IPS-18c (cell line): ENCODE results near the gene MICU1.
A peak's percentile ranks its signal among the peaks of the same experiment; 100 is the strongest.

Experiments used
- H3K4me3 ChIP-seq: 2 replicates; pipeline ENCODE4 v1.7.0; 2013; ENCODE audit warnings: low read depth, mild to moderate bottlenecking, low read length, moderate library complexity; ENCODE audit not compliant: insufficient read depth
- H3K9me3 ChIP-seq: one replicate; pipeline ENCODE4 v1.6.1; 2013; ENCODE audit warnings: mild to moderate bottlenecking, low read length, moderate library complexity; ENCODE audit not compliant: control insufficient read depth, insufficient read depth

MICU1 gene

DNA sequence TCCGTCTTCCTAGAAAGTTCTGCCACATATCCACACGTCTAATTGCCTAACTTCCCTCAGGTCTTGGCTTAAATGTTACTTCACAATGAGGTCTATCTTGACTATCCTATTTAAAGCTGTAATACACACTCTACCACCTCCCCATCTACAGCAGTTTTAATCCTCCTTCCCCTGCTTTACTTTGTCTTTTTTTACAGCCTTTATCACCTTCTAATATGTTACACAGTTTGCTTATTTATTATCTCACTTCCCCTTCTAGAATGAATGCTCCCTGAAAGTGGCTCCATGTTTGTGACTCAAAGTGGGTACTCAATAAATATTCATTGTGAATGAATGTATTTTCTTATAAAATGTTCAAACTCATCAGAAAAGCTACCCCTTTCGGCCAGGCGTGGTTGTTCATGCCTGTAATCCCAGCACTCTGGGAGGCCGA is 13.6 kb upstream of the MICU1 start:
- Histone ChIP-seq H3K4me3 (no peak overlapping the region), H3K9me3 (no peaks in the 10 kb centered on the region)

DNA sequence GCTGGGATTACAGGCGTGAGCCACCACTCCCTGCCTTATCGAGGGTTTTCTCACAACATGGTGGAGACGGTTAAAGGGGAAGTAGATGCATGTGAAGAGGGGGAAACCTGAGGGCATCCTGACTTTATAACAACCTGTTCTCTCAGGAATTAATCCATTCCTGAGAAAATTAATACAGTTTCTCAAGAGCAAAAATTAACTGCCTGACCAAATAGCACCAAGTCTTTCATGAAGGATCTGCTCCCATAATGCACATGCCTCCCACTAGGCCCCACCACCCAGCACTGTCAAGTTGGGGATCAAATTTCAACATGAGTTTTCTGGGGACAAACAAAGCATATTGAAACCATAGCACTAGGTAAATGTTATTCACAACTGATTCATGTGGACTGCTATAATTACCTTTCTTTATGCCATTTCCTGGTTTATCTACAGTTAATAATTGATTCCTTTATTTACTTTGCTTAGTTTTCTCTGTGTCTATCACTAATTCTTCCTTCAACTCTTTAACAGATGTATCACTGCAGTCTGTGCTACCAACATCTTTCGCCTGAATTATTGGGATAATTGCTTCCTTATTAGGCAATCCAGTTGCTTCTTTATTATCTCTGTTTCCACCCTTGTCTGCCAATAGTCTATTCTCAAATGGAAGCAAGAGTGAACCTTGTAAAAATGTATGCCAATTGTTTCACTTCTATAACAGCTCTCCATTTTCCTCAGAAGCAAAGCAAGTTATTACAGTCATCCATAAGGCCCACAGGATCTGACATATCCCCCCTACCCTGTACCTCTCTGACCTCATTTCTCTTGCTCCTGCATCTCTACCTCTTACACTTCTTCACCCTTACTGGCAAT is 12.9 kb upstream of the MICU1 start:
- Histone ChIP-seq H3K9me3 (no peaks in the 10 kb centered on the region), H3K4me3 (no peak overlapping the region)

DNA sequence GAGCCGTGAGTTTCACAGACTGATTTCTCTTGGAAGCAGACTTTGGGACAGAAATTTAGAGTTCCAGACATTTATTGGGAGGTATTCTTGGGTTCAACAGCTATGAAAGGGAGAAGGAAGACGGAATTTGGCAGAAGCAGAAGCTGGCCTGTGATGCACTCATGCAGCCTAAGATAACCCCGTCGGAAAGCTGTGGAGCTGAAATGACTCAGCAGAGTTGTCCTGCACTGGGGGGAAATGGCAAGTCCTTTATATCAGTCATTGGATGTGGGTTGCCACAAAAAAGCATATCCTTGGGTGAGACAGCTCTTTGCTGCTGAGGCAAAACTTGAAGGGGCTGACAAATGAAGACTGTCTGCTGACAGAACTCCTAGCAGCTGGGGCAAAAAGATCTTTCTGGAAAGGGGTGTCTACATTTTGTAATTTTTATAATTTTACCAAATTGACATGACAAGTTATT is 11.5 kb upstream of the MICU1 start:
- Histone ChIP-seq H3K9me3 (no peaks in the 10 kb centered on the region), H3K4me3 (no peak overlapping the region)

DNA sequence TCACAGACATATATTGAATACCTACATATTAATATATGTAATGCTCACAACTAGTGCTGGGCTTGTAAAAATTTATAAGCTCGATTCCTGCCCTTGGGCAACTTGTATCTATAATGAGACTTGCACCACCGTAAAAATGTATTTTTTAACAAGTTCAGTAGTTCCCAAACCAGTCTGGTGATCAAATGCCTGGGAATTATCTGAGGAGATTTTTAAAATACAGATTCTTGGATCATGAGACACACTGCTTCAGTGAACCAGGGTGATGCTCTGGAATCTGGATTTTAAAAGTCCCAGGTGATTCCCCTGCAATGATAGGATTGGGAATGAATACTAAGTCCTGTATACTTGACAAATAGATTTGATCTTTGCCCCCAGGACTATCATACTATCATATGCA is 4.3 kb upstream of the MICU1 start:
- no peak overlapping the region for H3K4me3 ChIP-seq
- H3K9me3 ChIP-seq = peaks cover 2% of the 10 kb centered on the region

DNA sequence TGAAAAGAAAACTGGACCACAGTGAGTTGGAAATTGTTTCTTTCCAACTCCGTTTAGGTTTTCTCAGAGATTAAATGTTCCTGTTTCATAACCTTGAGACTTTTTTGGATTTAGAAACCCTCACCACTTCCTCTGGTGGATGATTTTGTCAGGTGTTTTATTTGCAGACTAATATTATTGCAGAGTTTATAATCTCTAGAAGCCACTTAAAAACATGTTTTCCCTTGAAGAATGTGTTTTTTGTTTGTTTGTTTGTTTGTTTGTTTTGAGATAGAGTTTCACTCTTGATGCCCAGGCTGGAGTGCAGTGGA is 520 bp upstream of the MICU1 start:
- Histone ChIP-seq H3K9me3 (no peaks in the 10 kb centered on the region), H3K4me3 (no peak overlapping the region)

DNA sequence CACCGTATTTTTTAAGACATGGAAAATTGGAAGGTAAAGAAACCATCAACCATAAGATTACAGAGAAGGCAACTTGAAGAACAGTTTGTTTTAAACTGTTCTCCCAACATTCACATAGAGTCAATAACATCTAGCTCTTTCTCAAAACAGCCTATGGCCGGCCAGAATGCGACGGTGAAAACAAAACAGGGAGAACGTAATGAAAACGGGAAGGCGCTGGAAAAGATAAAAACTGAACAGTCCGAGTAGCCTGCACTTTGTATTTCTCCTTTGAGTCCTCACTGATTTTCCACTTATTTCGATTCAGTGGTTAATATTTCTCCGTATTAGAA is 637 bp downstream of the MICU1 start:
- H3K9me3 ChIP-seq = no peaks in the 10 kb centered on the region

DNA sequence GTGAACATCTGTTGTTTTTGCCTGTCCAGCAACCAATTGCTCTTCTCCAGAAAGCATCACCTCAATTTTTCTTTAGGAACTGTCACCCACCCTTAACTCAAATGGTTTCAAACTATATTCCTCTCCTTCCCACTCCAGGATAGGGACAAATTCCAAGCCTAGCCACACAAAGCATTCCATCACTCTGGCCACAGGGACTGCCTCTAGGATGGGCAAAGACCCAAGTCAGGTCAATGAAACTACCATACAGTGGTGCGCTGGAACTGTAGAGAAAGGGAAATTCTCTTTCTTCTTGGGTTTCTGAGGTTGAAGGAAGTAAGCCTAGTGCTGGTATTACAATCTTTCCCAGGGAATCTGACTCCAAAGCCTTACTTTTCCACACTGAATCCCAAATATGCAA is 3.6 kb downstream of the MICU1 start:
- no peak overlapping the region for H3K4me3 ChIP-seq
- H3K9me3 ChIP-seq = no peaks in the 10 kb centered on the region

More for the DNA sequence above, 637 bp downstream of the MICU1 start:
- peak overlapping the region; percentile 83 for H3K4me3 ChIP-seq

DNA sequence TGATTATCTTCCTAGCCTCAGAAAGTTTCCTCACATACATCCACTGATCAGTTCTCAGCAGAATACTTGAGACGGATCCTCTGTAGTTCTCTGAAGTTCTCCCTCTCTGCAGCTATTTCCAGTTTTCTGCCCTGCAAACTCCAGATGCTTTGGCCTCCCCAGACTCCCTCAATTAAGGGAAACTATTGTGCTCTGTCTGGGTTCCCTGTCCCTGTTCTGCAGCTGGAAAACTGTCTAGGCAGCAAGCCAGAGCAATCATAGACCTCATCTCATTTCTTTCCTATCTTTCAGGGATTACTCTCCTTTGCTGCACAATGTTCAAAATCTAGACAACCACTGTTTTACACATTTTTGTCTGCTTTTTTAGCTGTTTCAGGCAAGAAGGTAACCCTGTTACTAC is 9.2 kb downstream of the MICU1 start:
- H3K9me3 ChIP-seq = no peaks in the 10 kb centered on the region
- H3K4me3 ChIP-seq = no peak overlapping the region

DNA sequence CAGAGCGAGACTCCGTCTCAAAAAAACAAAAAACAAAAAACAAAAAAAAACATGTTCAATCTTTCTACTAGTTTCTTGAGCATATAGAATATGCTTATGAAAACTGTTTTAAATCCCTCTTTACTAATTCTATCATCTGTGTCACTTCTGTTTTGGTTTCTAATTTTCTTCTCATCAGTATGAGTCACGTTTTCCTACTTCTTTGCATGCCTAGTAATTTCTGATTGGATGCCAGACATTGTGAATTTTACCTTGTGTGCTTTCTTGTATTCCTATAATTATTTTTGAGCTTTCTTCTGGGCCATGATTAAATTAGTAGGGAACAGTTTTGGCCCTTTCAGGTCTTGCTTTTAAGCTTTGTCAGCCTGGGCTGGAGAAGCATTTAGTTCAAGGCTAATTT is 9.9 kb downstream of the MICU1 start:
- Histone ChIP-seq H3K9me3 (no peaks in the 10 kb centered on the region), H3K4me3 (no peak overlapping the region)

DNA sequence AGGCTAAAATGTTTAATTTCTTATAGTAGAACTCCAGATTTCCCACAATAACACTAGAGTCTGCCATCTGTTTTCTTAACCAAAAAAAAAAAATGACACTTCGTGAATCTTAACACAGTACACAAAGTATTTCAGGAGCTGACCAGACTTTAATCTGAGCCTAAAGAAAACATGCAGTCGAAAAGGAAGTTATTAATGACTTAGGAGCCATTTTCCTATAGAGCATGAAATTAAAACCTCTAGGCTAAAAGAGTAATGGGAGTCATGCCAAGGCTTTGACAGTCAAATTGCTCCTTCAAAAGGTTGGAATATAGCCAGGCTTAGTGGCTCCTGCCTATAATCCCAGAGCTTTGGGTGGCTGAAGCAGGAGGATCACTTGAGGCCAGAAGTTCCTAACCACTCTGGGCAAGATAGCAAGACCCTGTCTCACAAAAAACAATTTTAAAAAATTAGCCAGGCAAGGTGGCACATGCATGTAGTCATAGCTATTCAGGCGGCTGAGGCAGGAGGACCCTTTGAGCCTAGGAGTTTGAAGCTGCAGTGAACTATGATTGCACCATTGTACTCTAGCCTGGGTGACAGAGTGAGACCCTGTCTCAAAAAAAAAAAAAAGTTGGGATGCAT is 13.6 kb downstream of the MICU1 start:
- no peak overlapping the region for H3K4me3 ChIP-seq
- H3K9me3 ChIP-seq = no peaks in the 10 kb centered on the region

DNA sequence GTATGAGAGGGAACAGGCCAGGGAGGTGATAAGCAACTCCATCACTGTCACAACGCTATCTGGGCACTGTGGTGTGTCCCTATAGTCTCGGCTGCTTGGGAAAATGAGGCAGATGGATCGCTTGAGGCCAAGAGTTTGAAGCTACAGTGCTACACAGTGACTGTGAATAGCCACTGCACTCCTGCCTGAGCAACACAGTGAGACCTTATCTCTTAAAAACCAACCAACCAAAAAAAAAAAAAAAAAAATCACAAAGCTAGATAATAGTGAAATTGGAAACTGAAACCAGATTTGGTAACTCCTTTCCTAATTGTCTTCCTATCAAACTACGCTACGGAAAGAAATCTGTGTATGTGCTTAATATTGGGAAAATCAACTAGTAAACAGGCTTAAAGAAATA is 14.1 kb downstream of the MICU1 start:
- Histone ChIP-seq H3K4me3 (no peak overlapping the region), H3K9me3 (no peaks in the 10 kb centered on the region)

DNA sequence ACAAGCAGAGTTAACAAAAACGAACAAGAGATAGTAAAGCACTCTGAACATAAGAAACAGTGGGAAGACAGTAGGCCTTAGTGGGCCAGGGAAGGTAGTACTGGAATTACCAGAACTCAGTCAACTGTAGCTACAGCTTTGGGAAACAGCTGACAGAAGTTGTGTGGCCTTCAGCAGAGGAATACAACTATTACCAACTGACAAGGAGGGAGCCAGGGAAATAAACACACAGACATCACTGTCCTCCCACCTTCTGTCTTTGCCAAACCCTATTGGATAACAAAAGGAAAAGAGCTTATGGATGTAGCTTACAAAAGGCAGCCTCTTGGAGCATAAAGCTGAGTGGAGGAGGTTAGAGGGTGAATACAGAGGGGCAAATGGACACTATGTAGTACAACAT is 15.4 kb downstream of the MICU1 start:
- H3K4me3 ChIP-seq = no peak overlapping the region

DNA sequence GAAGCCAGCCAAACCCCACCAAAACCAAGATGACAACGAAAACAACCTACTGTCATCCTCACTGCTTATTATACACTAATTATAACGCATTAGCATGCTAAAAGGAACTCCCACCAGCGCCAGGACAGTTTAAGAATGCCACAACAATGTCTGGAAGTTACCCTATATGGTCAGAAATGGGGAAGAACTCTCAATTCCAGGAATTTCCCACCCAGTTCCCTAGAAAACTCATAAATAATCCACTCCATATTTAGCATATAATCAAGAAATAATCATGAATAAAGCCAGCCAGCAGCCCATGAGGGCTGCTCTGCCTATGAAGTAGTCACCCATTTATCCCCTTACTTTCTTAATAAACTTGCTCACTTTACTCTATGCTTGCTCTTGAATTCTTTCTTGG is 20.8 kb downstream of the MICU1 start:
- no peaks in the 10 kb centered on the region for H3K9me3 ChIP-seq
- no peak overlapping the region for H3K4me3 ChIP-seq

More for the DNA sequence above, 15.4 kb downstream of the MICU1 start:
- no peaks in the 10 kb centered on the region for H3K9me3 ChIP-seq

DNA sequence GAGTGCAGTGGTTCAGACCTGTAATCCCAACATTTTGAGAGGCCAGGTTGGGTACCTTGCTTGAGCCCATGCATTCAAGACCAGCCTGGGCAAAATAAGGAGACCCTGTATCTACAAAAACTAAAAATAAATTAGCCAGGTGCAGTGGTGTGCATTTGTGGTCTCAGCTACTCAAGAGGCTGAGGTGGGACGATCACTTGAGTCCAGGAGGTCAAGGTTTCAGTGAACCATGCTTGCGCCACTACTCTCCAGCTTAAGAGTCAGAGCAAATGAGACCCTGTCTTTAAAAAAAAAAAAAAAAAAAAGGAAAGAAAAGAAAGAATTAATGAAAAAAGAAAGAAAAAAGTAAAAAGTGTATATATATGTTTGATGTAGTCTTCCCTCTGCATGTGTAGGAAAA is 24.7 kb downstream of the MICU1 start:
- Histone ChIP-seq H3K9me3 (no peaks in the 10 kb centered on the region), H3K4me3 (no peak overlapping the region)

DNA sequence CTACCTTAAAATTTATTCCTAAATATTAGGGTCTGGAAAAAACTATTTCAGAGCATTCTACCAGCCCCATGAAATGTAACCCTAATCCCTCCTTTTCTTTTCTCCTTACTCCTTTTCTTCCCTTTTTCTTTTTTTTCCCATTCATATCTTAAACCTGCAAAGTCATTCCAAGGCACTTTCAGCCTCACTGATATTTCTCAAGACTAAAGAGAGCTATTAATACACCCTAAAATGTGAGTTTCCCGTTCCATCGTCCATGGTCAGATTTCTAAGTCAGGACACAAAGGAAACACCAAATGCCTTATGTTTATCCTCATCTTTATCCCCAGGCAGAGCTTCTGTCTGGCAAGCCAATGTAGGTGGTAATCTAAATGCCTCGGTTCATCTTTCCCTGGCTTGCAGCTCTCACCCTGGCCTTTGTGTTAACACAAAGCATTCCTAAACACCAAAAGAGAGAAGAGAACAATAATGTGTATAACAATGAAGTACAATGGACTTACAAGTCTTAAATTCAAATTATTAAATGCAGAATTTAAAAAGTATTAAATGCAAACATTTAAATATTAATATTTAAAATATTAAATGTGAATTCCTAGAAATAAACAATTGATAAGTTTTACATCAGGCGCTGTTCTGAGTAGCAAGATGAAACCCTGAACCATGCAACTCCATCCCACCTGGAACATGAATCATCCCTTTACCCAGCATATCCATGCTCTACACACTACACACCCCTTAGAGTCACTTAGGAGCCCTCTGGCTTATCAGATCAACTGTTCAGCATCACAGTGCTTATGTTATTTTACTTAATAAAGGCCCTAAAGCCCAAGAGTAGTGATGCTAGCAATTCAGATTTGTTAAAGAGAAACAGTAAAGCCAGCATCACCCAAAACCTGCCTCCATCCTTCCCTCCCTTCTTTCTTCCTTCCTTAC is 26.8 kb downstream of the MICU1 start:
- Histone ChIP-seq H3K9me3 (no peaks in the 10 kb centered on the region), H3K4me3 (no peak overlapping the region)

DNA sequence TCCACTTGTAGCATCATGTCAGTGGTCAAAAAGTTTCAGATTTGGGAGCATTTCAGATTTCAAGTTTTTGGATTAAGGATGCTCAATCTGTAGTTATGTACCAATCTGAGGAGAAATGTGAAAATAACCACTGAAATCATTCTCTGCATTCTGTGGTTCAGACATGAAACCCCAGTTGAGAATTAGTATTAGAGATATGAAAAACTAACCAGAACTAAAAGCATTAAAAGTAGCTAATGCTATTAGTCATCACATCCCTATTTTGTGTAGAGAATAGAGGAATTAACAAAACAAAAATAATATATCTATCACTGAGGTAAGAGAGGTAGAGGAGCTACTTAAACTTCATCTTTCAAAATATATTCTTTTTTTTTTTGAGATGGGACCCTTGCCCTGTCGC is 28.0 kb downstream of the MICU1 start:
- H3K9me3 ChIP-seq = no peaks in the 10 kb centered on the region
- no peak overlapping the region for H3K4me3 ChIP-seq

DNA sequence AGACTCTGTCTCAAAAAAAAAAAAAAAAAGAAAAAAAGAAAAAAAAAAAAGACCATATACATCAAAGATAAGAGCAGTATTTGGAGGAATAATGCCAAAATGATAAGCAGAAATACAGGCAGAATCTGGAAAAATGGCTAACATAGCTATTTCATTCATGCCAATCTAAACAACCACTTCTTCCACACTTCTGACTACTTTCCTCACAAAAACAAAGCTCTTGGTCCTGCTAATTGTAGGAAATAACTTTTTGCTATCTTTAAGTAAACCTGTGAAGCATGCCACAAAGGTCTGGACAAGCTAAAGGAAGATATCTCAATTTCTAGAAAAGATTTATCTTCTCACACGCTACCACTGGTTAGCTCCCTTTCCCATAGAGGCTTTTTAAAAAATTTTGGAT is 30.4 kb downstream of the MICU1 start:
- no peak overlapping the region for H3K4me3 ChIP-seq
- H3K9me3 ChIP-seq = no peaks in the 10 kb centered on the region

DNA sequence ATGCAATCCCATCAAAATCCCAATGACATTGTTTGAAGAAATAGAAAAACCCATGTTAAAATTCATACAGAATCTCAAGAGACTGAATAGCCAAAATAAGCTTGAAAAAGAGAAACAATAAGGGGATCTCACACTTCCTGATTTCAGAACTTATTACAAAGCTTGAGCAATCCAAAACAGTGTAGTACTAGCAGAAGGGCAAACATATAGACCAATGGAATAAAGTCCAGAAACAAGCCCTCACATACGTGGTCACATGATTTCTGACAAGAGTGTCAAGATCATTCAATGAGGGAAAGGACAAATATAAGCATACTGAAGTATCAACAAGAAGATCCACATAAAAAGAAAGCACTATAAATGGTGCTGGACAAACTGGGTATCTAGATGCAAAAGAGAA is 31.9 kb downstream of the MICU1 start:
- Histone ChIP-seq H3K4me3 (no peak overlapping the region), H3K9me3 (no peaks in the 10 kb centered on the region)
